HUDEP-2 (cell line): ENCODE measurements around the gene TVP23C.
"Not testable (repeated sequence)": the region's sequence is repeated elsewhere in the genome, so short reads cannot be mapped to it uniquely, and the experiment has no call there.

Source experiments
- DNase-seq, 76 experiments: peaks; one replicate each; lab custom pipeline; 2025; ENCODE audit not compliant: unreplicated experiment in 76 of 76; lab: John Stamatoyannopoulos, UW

TVP23C gene

DNA sequence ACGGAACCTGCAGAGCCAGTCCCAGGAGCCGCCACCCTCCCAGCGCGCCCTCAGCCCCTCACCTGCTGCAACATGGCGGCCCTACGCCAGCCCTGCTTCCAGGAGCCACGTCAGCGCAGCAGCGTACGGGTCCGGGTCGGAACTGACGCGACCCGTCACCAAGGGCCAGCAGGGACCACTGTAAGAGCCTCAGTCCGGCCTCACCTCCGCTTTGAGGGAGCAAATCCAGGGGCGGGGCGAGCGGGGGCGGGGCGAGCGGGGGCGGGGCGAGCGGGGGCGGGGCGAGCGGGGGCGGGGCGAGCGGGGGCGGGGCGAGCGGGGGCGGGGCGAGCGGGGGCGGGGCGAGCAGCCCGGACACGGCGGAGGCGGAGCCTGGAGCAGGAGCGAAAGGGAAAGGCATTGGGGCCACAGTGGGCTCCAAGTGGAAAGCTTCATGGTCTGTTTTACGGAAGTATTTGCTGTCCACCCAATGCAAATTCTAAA, at the start of gene TVP23C:
Gene TVP23C, minus strand, starts transcription at position 109 of the 483 bp plus-strand sequence. Its CDS starts 35 bp downstream, at position 74.
- DNase-seq, result peak in 59 of 76 experiments; percentile 3 to 73 (median 33)

DNA sequence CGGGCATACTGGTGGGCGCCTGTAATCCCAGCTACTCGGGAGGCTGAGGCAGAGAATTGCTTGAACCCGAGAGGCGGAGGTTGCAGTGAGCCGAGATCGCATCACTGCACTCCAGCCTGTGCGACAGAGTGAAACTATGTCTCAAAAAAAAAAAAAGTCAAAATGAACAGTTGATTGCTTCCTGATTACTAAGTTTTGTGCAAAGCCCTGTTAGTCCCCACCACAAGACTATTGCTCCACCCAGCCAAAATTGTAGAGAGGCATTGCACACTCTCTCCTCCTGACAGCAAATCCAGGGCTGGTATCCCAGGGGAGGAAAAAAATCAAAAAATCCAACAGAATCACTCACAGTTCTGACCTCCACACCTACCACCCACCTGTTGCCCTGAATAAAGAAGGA, 29.7 kb upstream of the TVP23C start:
- not testable (repeated sequence) for DNase-seq

DNA sequence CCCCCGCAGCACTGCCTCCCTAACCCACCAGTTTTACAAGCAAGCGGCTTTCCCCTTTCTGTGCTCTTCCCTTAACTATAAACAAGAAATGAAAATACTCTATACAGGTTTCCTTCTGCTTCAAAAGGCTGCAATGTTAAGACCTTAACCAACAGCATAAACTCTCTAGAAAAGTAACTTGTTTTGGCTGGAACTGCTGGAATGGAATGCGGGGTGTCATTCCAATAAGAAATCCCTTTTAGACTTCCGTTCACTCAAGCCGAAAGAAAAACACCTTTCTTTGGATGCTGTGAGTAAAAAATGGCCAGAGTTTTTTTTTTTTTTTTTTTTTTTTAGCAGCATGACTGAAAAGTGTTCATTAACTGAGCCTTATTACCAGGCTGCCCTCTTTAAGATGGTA, 28.7 kb upstream of the TVP23C start:
- DNase-seq, result not testable (repeated sequence)

DNA sequence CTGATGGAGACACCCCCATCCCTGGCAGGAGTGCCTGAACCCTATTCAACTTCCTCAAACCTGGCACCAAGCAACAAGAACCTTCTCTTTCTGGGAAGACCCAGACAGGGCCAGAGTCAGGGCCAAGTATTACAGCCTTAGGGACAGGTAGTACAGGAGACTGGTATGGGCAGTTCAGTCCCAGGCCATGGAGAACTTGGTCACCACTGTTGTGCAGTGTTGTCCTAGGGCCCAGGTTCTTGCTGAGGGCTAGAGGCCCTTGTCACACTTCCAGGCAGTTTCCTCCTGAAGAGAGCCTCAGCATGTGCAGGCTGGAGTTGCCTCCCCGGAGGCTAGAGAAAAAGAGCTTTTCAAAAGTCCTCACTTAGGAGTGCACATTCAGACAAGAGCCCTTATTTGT, 27.6 kb upstream of the TVP23C start:
- DNase-seq, result not testable (repeated sequence)

DNA sequence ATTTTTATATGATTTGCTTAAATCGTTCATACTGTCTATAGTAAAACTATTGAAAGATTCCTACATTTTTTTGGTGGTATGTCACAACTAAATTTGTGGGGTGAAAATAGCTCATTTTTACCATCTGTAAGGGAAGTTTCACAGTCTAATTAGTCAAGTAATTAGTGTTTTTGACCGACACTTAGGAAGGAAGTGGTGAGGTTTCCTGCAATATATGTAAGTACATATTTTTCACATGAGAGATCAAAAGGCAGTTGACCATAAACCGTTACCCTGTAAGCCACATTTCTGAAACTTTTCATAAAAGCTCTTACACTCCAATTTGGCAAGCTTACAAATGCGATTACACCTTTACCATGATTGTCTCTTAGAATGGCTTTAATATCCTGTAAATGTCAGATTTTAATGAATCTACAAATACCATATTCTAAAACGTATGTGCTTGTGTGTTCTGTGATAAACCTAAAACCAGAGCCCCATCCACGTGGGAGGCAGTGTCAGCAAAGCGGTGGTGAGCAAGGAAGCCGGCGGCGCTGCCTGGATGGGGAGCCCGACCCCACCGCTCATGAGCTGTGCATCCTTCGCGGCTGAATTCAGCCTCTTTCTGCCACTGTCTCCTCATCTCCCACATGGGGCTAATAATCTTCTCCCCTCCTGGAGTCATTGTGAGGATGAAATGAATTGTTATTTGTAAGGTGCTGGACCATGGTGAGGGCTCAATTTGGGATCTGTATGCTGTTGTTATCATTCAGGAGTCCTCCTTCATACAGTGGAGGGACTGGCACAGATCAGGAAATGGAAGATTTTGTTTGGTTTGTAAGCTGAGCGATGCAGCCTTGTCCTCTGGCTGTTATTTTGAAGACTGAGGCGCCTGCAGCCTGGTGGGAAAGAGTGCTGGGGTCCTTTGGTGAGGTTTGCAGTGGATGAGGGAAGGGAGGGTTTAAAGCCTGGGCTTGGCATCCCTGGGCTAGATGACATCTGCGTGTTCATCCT, 26.6 kb upstream of the TVP23C start:
- DNase-seq, result not testable (repeated sequence)

DNA sequence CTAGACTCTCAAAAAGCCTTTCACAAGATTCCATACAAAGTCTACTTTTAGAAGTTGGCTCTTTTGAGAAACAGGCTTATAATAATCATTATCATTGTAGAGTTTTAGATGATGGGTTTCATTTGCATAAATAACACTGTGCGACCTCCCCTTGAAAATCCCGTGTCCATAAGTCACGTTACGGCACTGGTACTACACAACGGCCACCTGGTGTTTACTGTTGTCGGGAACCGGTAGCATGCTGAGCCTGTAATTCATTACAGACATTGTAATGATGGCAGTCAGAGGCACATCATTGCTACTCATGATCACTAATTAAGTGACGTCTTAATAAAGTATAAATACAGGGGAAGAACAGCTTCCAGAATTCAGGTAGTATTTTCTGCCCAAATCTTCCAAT, 24.7 kb upstream of the TVP23C start:
- not testable (repeated sequence) for DNase-seq

DNA sequence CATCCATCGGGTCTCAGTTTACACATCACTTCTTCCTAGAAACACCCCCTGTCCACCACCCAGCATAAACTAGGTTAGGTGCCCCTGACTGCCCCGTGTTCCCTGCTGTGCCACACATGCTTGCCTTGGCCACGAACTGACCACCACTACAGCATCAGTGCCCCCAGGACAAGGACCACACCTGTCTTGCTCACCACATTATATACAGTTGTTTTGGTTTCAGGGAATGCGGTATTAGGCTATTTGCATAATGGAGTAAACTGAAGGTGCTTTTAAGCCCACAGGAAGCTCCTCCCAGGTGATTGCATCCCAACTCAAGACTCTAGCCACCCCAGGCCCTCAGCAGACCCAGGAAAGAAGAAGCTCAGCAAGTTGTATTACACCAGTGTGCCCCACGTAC, 20.0 kb upstream of the TVP23C start:
- DNase-seq, result not testable (repeated sequence)

DNA sequence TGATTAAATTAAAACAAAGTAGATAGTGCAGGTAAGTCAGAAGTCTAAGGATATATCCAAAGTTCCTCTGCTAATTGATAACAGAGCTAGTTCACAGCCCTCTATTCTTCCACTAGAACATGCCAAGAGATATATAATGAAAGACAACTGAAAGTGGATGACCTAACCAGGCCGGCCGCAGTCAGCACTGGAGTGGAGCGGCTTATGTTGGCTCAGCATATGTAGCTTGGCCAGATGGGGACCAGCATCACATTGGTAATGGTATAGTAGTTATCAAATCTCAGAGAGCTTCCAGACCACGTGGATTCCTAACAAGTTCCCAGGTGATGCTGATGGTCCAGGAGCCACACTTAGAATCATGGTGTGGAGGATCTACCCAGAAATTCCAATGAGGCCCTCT, 18.2 kb upstream of the TVP23C start:
- not testable (repeated sequence) for DNase-seq

DNA sequence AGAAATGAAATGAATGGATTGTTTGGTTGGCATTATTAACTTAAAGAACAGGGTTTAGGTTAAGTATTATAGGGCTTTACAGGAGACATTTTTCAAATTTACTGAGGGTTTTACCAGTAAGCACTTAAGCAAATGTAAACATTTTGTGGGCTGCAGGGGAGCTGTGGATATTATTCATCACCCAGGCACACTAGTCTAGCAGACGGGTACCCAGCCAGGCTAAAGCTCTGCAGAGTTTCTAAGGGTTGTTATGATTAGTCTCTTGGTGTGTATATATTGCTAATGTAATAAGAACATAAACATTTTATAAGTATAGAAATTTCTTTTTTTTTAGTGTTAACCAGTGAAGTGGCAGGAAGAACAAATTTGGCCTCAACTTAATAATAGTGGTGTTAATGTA, 13.6 kb upstream of the TVP23C start:
- DNase-seq, result not testable (repeated sequence)

DNA sequence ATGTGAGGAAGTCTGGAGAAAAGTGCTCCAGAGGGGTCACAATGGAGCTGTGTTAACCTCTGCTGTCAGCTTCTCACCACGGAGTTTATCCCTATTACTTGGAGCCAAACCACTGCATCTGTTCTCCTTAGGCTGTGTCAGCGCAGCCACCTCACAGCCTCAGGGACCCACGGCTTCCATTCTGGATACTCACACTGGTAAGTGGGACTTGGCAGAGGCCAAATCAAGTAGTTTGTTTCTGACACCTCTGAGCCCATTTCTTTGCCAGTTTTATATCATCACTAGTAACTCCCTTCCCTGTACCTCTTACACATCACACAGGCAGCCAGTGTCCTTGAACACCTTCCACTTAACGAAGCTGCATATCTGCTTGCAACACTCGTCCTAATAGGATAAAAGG, 11.4 kb upstream of the TVP23C start:
- not testable (repeated sequence) for DNase-seq

DNA sequence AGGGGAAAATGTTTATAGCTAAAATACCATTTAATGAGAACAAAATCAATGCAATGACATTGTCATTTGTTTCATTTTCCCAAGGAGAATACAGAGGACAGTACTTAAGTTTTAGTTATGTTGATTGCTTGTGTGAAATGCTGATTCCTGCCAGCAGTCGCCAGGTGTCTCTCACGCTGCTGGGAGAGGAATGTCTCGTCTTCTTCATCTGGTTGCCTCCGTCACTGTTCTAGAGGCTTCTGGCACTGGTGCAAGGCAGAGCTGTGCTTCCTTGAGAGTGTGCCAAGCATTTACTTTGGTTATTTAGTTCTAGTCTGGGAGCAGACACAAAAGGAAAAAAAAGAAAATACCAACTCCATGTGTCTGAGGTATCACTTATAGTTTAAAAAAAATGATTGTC, 10.6 kb upstream of the TVP23C start:
- DNase-seq, result not testable (repeated sequence)

DNA sequence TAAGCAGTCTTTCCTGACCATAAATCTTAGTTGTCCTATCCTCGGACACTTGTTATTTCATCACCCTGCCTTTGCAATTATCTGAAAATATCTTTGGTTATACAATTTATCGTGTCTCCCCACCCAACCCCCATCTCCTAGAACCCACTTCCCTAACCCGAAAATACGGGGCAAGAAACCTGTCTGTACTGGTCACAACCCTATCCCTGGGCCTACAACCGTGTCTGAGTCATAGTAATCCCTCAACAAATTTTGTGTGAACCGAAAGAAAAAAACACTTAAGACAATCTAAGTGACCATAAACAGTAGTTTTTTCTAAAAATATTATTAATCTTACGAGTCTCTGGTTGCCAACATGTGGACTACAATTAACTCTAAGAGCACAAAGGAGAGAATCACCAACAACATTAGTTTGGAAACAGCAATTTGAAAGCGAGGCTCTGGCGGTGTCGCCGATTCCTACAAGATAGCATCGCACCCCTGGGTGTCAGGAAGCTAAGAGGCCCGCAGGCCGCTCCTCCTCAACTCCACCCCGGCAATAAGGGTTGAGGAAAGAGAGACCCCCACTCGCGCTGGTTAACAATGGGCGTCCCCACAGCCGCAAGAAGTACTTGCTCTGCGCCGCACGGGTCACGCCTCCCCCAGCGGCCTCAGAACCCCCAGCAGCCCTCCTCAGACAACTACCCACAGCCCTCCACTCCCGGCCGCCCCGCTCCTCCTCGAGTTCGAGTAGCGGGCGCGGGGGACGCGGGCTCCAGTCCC, 489 bp downstream of the TVP23C start:
- DNase-seq, result not testable (repeated sequence)

DNA sequence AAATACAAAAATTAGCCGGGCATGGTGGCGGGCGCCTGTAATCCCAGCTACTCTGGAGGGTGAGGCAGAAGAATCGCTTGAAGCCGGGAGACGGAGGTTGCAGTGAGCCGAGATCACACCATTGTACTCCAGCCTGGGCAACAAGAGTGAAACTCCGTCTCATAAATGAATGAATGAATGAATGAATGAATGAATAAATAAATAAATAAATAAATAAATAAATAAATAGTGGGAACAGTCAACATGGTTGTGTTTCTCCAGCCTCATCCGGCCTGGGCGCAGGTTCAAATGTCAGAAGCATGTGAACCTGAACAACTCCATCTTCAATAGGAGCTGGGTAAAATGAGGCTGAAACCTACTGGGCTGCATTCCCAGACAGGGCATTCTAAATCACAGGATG, 1.8 kb downstream of the TVP23C start:
- DNase-seq, result not testable (repeated sequence)

DNA sequence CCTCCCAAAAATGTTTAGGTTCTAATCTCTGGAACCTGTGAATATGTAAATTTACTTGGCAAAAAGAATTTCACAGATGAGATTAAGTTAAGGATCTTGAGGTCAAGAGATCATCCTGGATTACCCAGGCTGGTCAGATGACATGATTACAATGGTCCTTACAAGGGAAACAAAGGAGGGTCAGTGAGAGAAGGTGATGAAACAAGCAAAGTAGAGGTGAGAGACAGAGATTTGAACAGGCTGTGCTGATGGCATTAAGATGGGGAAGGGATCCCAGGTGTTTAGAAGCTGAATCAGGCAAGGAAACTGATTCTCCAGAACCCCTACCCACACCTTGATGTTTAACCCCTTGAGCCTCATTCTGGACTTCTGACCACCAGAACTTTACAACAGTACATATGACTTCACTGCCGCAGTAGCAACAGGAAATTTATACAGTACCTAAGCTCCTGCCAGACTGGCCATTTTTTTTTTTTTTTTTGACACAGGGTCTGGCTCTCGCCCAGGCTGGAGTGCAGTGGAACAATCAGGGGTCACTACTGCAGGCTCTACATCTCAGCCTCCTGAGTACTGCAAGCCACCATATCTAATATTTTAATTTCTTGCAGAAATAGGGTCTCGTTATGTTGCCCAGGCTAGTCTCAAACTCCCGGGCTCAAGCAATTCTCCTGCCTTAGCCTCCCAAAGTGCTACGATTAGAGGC, 4.7 kb downstream of the TVP23C start:
- DNase-seq, result not testable (repeated sequence)

DNA sequence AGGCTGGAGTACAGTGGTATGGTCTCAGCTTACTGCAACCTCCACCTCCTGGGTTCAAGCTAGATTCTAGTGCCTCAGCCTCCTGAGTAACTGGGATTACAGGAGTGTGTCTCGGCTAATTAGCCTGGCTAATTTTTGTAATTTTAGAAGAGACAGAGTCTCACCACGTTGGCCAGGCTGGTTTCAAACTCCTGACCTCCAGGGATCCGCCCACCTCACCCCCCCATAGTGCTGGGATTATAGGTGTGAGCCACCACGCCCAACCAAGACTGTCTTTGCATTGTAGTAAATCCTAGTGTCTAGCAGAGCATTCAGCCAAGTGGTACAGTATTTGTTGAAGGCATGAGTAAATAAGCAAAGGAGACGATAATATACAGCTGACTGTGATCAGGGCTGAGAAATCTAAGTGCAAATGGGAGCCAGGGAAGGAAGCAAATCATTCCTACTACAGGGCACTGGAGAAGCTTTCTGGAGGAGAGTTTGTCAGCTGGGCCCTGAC, 5.9 kb downstream of the TVP23C start:
- DNase-seq, result not testable (repeated sequence)

DNA sequence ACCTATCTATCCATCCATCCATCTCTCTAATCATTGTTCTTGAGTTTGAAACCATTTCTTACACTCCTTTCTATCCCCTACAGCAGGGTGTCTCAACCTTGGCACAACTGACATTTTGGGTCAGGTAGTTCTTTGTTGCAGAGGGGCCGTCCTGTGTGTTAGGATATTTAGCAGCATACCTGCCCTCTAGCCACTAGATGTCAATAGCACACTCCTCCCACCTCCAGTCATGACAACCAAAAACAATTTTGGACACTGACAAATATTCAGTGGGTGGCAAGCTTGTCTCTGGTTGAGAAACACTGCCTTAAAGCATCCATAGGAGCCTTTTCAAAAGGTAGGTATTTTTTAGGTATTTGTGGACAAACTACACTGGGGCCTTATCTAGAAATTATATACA, 10.4 kb downstream of the TVP23C start:
- DNase-seq, result not testable (repeated sequence)

DNA sequence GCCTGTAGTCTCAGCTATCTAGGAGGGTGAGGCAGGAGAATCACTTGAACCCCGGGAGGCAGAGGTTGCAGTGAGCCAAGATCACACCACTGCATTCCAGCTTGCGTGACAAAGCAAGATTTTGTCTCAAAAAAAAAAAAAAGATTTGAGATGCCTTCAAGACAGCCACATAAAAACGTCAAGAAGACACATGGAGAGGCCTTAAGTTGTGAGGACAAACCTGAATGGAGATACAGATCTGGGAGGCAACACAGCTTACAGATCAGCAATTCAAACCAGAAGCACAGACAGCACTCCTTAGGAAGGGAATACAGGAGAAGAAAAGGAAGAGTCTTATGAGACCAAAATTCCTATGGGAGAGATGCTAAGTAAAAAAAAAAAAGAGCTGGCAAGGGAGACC, 13.7 kb downstream of the TVP23C start:
- DNase-seq, result not testable (repeated sequence)

DNA sequence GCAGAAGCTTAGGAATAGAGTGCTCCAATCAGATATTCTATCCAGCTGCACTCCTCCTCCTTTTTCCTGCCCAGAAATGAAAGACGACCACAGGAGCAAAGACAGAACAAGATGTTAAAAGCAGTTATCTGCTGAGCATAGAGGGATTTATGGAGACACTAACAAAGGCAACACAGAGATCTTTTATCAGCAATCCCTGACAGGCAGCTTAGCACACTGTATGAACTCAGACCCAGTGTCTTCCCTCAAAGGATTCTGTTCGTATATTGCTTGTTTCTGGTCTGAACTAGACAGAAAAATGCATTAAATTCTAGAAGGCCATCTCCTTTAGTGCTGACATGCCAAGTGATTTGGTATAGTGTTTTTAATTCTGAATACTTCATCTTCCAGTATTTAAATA, 16.7 kb downstream of the TVP23C start:
- DNase-seq, result not testable (repeated sequence)

DNA sequence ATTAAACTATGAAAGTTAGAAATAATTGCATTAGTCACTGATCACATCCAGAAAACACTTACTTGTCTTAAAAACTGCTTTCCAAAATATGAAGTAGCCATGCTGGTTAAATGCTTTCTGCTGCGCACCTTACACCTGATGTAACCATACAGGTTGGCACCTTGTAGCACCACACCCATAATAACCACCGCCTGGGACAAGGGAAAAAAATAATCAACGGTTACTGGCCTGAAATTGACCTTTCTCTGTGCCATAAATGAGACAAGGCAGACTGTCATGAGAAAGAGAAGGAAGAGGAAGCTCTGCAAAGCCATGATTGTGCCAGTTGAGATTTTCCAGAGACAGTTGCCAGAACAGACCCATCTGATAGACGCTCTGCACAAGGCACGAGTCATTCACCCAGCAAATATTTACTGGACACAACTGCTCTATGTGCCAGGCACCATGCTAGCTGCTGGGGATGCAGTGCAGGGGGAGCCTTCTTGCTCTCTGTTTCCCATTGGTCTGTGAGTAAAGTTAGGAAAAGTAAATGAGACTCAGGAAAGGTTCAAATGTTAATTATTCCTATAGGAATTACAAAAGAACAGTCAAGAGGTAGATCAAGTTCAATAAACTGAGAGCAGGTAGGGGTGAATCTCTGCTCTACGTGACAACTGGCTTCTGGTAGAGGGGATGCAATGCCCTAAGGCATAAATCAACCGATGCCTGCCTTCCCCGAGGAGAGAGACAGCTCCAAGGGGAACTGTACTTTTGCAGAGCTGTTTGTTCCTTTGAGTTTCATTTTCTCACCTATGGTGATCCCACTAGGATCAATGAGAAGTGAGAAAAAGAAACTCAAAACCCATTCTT, 22.7 kb downstream of the TVP23C start:
- peak in 1 of 76 experiments; percentile 0 for DNase-seq
